ENCODE data around the gene CDIP1.
A peak's percentile ranks its signal among the peaks of the same experiment; 100 is the strongest.

Gene CDIP1

DNA sequence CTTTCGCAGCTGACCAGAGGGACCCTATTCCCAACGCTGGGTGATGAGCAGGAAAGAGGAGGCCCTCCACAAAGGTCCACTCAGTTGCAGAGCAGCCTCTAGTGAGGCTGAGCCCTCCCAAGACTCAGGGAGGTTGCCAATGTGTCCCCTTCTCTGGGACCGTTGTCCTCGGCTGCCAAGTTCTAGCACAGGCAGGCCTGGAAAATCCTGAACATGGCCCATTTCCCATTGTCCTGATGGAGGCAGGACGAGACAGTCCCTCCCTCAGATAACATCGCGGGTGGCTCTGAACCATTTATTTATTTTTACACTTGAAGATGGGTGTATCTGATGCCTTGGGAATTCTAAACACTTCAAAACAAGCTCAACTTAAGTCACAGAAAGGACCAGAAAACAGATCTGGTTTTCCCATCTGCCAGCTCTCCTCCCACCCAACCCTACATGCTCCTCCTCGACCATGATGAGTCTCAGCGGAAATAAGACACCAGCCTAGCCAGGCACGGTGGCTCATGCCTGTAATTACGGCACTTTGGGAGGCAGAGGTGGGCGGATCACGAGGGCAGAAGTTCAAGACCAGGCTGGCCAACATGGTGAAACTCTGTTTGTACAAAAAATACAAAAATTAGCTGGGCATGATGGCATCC, 12.8 kb downstream of the CDIP1 start:
- H3K4me3 ChIP-seq (ENCODE audit: low read depth, low read length), result no peak overlapping the region
- H3K27ac ChIP-seq (ENCODE audit: low read depth, low read length), result no peak overlapping the region

DNA sequence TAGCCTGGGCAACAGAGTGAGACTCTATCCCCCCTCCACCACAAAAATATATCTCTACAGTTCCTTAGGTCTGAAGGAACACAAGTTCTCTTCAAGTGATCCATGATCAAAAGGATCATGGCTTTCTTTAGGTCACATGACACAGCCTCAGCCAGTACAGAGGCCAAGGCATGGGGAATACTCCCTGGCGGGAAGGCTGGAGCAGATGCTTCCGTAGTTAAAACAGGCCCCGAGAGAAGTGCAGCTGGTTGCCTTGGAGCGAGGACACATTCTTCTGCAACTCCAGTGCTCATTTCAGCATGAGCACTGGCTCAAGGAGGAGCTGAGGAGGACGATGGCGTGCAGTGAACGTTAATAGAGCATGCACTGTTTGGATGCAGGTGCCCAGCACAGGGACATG, 13.5 kb downstream of the CDIP1 start:
- Histone ChIP-seq H2AFZ (ENCODE audit: low read length, unreplicated experiment) (no peak overlapping the region), H3K4me1 (ENCODE audit: control insufficient read depth, insufficient read depth, low read length, unreplicated experiment) (no peaks in the 10 kb centered on the region), H3K27ac (ENCODE audit: low read depth, low read length) (no peak overlapping the region), H3K36me3 (ENCODE audit: insufficient read depth, low read length) (no peaks in the 10 kb centered on the region), H3K27me3 (ENCODE audit: insufficient read depth, low read length) (no peaks in the 10 kb centered on the region), H3K4me3 (ENCODE audit: low read depth, low read length) (no peak overlapping the region), H3K79me2 (ENCODE audit: control insufficient read depth, insufficient read depth, low read length, unreplicated experiment) (no peaks in the 10 kb centered on the region)

More for the DNA sequence above, 12.8 kb downstream of the CDIP1 start:
- Histone ChIP-seq H3K36me3 (ENCODE audit: insufficient read depth, low read length) (no peaks in the 10 kb centered on the region), H3K4me1 (ENCODE audit: control insufficient read depth, insufficient read depth, low read length, unreplicated experiment) (no peaks in the 10 kb centered on the region), H3K79me2 (ENCODE audit: control insufficient read depth, insufficient read depth, low read length, unreplicated experiment) (no peaks in the 10 kb centered on the region), H2AFZ (ENCODE audit: low read length, unreplicated experiment) (no peak overlapping the region), H3K27me3 (ENCODE audit: insufficient read depth, low read length) (no peaks in the 10 kb centered on the region)

DNA sequence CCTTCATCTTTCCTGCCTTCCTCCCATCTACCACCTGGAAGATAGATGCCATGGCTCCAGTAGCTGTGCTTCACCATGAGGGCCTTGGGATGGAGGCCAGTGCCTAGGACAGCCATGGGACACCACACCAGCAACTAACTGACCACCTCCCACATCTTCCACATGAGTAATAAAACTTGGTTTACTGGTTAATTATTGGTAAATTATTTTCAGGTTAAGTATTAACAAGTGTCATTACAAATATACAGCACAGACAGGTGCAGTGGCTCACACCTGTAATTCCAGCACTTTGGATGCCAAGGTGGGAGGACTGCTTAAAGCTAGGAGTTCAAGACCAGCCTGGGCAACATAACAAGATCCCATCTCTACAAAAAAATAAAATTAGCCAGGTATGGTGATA, 14.0 kb downstream of the CDIP1 start:
- Histone ChIP-seq H3K4me1 (ENCODE audit: control insufficient read depth, insufficient read depth, low read length, unreplicated experiment) (no peaks in the 10 kb centered on the region), H3K27me3 (ENCODE audit: insufficient read depth, low read length) (no peaks in the 10 kb centered on the region), H3K36me3 (ENCODE audit: insufficient read depth, low read length) (no peaks in the 10 kb centered on the region), H3K27ac (ENCODE audit: low read depth, low read length) (no peak overlapping the region), H2AFZ (ENCODE audit: low read length, unreplicated experiment) (no peak overlapping the region), H3K79me2 (ENCODE audit: control insufficient read depth, insufficient read depth, low read length, unreplicated experiment) (no peaks in the 10 kb centered on the region), H3K4me3 (ENCODE audit: low read depth, low read length) (no peak overlapping the region)

DNA sequence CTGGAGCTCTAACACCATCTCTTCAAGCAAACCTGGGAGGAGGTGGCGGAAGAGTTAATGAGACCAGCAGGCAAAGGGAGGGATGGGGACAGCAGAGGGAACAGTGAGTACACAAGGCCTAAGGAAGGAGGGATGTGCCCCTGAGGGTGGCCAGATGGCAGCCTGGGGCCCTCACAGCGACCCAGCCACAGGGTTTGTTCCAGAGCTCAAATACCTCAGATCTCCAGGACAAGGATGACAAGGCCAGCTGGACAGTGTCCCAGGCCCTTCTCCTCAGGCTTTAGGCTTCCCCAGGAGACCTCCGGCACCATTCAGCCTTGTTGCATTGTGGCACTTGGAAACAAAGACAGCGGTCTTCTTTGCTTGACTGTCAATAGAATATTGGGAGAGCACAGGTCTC, 14.9 kb downstream of the CDIP1 start:
- no peak overlapping the region for H2AFZ ChIP-seq (ENCODE audit: low read length, unreplicated experiment)
- no peaks in the 10 kb centered on the region for H3K27me3 ChIP-seq (ENCODE audit: insufficient read depth, low read length)
- no peaks in the 10 kb centered on the region for H3K36me3 ChIP-seq (ENCODE audit: insufficient read depth, low read length)
- H3K4me1 ChIP-seq (ENCODE audit: control insufficient read depth, insufficient read depth, low read length, unreplicated experiment), result no peaks in the 10 kb centered on the region
- no peak overlapping the region for H3K4me3 ChIP-seq (ENCODE audit: low read depth, low read length)
- no peak overlapping the region for H3K27ac ChIP-seq (ENCODE audit: low read depth, low read length)
- no peaks in the 10 kb centered on the region for H3K79me2 ChIP-seq (ENCODE audit: control insufficient read depth, insufficient read depth, low read length, unreplicated experiment)

DNA sequence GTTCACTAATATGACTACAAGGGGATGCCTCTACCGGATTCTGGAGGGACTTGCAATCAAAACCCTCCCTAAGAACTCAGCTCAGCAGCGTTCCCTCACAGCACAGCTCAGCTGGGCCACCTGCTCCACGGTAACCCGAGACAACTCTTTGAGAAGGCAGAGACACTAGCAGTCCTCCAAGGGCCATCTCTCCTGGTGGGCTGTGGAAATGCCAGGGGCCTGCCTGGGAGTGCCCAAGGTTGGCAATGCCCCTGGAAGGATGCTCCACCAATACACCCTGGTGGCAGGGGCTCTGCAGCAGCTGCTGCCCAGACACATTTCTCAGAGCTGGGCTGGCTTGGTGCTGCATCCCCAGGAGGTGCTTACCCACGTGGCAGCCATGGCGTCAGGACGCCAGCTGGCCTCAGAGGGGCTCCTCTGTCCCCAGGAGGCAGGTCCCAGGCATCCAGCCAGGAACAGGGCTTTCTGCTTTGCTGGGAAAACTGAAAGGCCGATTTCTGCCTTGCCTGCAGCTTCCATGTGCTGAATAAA, 16.5 kb downstream of the CDIP1 start:
- Histone ChIP-seq H3K27ac (ENCODE audit: low read depth, low read length) (no peak overlapping the region), H3K4me1 (ENCODE audit: control insufficient read depth, insufficient read depth, low read length, unreplicated experiment) (no peaks in the 10 kb centered on the region), H3K27me3 (ENCODE audit: insufficient read depth, low read length) (no peaks in the 10 kb centered on the region), H2AFZ (ENCODE audit: low read length, unreplicated experiment) (no peak overlapping the region), H3K36me3 (ENCODE audit: insufficient read depth, low read length) (no peaks in the 10 kb centered on the region), H3K4me3 (ENCODE audit: low read depth, low read length) (no peak overlapping the region), H3K79me2 (ENCODE audit: control insufficient read depth, insufficient read depth, low read length, unreplicated experiment) (peaks cover 5% of the 10 kb centered on the region)

DNA sequence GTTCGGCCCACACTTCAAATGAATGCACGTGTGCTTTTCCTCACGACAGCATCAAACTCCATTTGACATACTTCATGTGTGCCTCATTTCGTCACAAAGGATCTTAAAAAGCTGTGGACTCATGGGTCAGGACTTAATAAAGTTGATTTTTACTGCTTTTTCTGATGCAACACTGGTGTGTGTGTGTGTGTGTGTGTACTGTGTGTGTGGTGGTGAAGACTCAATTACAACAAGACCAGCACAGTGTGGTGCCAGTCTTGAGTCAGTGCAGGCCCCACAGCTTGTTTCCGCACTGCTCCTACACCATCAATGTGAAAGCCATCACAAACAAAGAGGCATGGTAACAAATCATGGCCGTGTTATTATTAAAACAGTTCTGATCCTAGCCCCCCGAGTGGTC, 17.7 kb downstream of the CDIP1 start:
- no peak overlapping the region for H3K4me3 ChIP-seq (ENCODE audit: low read depth, low read length)
- H3K4me1 ChIP-seq (ENCODE audit: control insufficient read depth, insufficient read depth, low read length, unreplicated experiment), result no peaks in the 10 kb centered on the region
- H3K27ac ChIP-seq (ENCODE audit: low read depth, low read length), result no peak overlapping the region
- no peaks in the 10 kb centered on the region for H3K27me3 ChIP-seq (ENCODE audit: insufficient read depth, low read length)
- no peak overlapping the region for H2AFZ ChIP-seq (ENCODE audit: low read length, unreplicated experiment)
- peaks cover 5% of the 10 kb centered on the region for H3K79me2 ChIP-seq (ENCODE audit: control insufficient read depth, insufficient read depth, low read length, unreplicated experiment)
- no peaks in the 10 kb centered on the region for H3K36me3 ChIP-seq (ENCODE audit: insufficient read depth, low read length)

DNA sequence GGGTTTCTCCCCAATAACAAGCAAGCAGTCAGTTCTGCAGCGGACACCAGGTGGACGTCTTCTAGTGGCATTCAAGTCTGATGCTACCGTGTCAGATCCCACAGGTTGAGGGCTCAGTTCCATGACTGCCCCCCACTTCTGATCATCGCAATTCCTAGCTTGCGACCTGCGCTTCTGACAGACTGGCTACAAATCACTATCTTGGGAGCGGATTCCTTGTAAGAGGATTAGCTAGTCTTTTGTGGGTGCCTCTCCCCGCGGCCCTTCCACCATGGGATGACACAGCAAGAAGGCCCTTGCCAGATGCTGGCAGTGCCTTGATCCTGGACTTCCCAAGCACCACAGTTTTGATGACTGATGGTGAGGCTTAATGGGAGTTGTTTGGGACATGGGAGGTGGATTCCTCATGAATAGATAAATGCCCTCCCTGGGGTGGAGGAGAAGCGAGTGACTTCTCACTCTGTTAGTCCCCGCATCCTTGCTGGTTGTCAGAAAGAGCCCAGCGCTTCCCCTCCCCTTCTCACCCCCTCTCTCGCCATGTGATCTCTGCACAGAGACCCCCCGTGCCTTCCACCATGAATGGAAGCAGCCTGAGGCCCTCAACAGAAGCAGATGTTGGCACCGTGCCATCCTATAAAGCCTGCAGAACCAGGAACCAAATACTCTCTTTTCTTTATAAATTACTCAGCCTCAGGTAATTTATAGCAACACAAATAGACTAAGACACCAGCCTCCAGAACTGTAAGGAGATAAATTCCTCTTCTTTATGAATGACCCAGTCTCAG, 19.1 kb downstream of the CDIP1 start:
- Histone ChIP-seq H3K27me3 (ENCODE audit: insufficient read depth, low read length) (no peaks in the 10 kb centered on the region), H2AFZ (ENCODE audit: low read length, unreplicated experiment) (no peak overlapping the region), H3K4me3 (ENCODE audit: low read depth, low read length) (no peak overlapping the region), H3K27ac (ENCODE audit: low read depth, low read length) (no peak overlapping the region), H3K79me2 (ENCODE audit: control insufficient read depth, insufficient read depth, low read length, unreplicated experiment) (peaks cover 5% of the 10 kb centered on the region), H3K36me3 (ENCODE audit: insufficient read depth, low read length) (no peaks in the 10 kb centered on the region), H3K4me1 (ENCODE audit: control insufficient read depth, insufficient read depth, low read length, unreplicated experiment) (peaks cover 8% of the 10 kb centered on the region)

DNA sequence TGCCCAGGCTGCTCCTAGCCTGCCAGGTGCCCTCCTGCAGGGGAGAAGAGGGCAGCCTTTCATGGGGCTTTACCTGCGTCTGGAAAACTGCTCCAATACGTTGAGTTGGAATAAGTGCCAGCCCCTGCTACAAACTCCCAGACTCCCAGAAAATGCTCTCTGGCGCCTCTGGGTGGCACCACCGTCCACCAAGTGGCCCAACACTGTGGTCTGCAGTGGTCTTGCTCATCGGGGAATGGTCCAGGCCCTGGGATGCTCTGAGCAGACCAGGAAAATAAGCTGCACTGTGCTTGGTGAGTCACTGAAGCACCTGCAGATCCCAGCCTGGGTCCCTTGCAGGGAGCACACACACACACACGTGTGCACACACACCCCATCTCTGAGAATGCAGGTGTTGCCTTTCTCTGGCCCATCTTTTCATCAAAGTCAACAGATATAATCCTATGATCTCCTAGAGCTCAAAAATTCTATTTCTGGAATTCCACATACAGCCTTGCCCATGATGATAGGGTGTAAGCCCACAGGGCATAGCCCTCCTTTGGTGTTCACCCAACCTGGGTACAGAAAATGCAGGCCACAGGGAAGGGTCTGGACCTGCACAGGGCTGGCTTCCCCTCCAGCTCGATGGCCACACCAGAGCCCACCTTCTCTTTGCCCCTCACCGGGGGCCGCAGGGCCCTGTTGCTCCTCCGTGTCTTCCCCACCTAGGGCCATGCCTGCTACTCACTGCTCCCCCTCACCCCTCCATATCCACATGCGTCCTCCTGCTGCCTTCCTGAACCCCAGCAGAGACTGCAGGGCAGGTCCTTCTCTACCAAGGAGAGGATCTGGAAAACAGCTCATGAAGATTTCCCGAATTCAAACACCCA, 20.5 kb downstream of the CDIP1 start:
- peaks cover 8% of the 10 kb centered on the region for H3K4me1 ChIP-seq (ENCODE audit: control insufficient read depth, insufficient read depth, low read length, unreplicated experiment)
- no peak overlapping the region for H2AFZ ChIP-seq (ENCODE audit: low read length, unreplicated experiment)
- peaks cover 5% of the 10 kb centered on the region for H3K79me2 ChIP-seq (ENCODE audit: control insufficient read depth, insufficient read depth, low read length, unreplicated experiment)

DNA sequence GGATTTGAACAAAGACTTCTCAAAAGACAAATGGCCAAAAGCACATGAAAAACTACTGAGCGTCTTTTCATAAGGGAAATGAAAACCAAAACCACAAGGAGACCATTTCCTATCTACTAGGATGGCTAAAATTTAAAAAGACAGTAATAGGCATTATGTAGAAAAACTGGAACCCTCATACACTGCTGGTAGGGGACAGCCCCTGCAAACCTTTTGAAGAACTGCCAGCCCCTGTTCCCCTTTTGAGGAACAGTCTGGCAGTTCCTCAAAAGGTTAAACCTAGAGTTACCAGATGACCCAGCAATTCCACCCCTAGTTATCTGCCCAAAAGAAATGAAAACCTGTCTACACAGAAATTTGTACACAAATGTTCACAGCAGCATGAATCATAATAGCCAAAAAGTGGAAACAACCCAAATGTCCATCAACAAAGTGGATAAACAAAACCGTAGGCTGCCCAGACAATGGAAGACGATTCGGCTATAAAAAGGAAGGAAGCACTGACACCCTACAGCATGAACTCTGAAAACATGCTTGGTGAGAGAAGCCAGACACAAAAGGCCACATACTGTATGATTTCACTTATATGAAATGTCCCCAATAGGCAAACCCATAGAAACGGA, 22.9 kb downstream of the CDIP1 start:
- no peaks in the 10 kb centered on the region for H3K27me3 ChIP-seq (ENCODE audit: insufficient read depth, low read length)
- no peak overlapping the region for H2AFZ ChIP-seq (ENCODE audit: low read length, unreplicated experiment)
- H3K79me2 ChIP-seq (ENCODE audit: control insufficient read depth, insufficient read depth, low read length, unreplicated experiment), result peaks cover 5% of the 10 kb centered on the region
- H3K36me3 ChIP-seq (ENCODE audit: insufficient read depth, low read length), result no peaks in the 10 kb centered on the region
- peaks cover 8% of the 10 kb centered on the region for H3K4me1 ChIP-seq (ENCODE audit: control insufficient read depth, insufficient read depth, low read length, unreplicated experiment)
- peak overlapping the region; percentile 16 for H3K27ac ChIP-seq (ENCODE audit: low read depth, low read length)
- no peak overlapping the region for H3K4me3 ChIP-seq (ENCODE audit: low read depth, low read length)

More for the DNA sequence above, 20.5 kb downstream of the CDIP1 start:
- Histone ChIP-seq H3K27me3 (ENCODE audit: insufficient read depth, low read length) (no peaks in the 10 kb centered on the region), H3K36me3 (ENCODE audit: insufficient read depth, low read length) (no peaks in the 10 kb centered on the region), H3K4me3 (ENCODE audit: low read depth, low read length) (no peak overlapping the region), H3K27ac (ENCODE audit: low read depth, low read length) (no peak overlapping the region)

DNA sequence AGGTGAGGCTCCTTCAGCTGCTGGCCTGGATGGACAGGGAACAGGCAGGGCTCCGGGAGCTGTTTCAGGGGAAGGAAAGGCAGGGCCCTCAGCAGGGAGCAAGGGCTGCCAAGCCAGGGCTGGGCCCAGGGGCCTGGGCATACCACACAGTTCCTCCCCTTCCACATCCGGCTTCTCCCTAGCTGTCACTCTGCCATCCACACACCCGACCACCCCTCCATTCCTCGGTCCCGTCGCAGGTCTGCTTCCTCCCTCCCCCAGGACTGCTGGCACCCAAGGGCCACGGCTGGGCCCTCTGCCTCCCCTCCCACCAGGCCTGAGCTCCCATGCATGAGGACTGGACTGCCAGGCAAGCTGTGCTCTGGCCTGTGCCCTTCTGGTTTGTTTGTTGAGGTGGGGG, 24.0 kb downstream of the CDIP1 start:
- no peak overlapping the region for H2AFZ ChIP-seq (ENCODE audit: low read length, unreplicated experiment)
- H3K27ac ChIP-seq (ENCODE audit: low read depth, low read length), result no peak overlapping the region
- H3K4me1 ChIP-seq (ENCODE audit: control insufficient read depth, insufficient read depth, low read length, unreplicated experiment), result peaks cover 8% of the 10 kb centered on the region
- no peaks in the 10 kb centered on the region; the same call in 1 of the 2 replicates for H3K36me3 ChIP-seq (ENCODE audit: insufficient read depth, low read length)
- peaks cover 5% of the 10 kb centered on the region for H3K79me2 ChIP-seq (ENCODE audit: control insufficient read depth, insufficient read depth, low read length, unreplicated experiment)
- no peak overlapping the region for H3K4me3 ChIP-seq (ENCODE audit: low read depth, low read length)
- no peaks in the 10 kb centered on the region for H3K27me3 ChIP-seq (ENCODE audit: insufficient read depth, low read length)
